Stimulated activated CD4-positive, alpha-beta T cell treated with anti-CD3 and anti-CD28 coated beads, TNF-alpha, amount 100 ng/mL, for 1 hour (primary cell): Measurements from ENCODE around the gene ARMC7.
"Not testable (repeated sequence)": the region's sequence is repeated elsewhere in the genome, so short reads cannot be mapped to it uniquely, and the experiment has no call there.

Experiments used
- DNase-seq, 3 donors: peaks; one replicate each; pipeline ENCODE4 v3.0.0-alpha.2; 2020; ENCODE audit warnings: low read depth in 3 of 3, low spot score in 1 of 3

Gene ARMC7

GRCh38 chr17:75127936-75128335, 18.2 kb downstream of the ARMC7 start:
- DNase-seq: not testable (repeated sequence)

- DNase-seq: no peak
These were observed 19.1 kb downstream of the ARMC7 start for GRCh38 chr17:75128694-75129505.

GRCh38 chr17:75129576-75129975, 19.8 kb downstream of the ARMC7 start:
- DNase-seq: no peak

- no peak for DNase-seq
These were observed 20.4 kb downstream of the ARMC7 start for GRCh38 chr17:75130059-75130631.

GRCh38 chr17:75130632-75131277, 21.0 kb downstream of the ARMC7 start:
- peak in 1 of 3 donors; percentile 35 for DNase-seq

- DNase-seq: peak in 1 of 3 donors; percentile 52
These were observed 21.7 kb downstream of the ARMC7 start, which contains the start of gene NT5C for GRCh38 chr17:75131278-75132017. Gene NT5C, minus strand, starts transcription at chr17:75131742. Its CDS starts 35 bp downstream, at chr17:75131707.

GRCh38 chr17:75132018-75133000, 22.5 kb downstream of the ARMC7 start:
- DNase-seq: not testable (repeated sequence)

GRCh38 chr17:75133001-75133400, 23.2 kb downstream of the ARMC7 start:
- no peak for DNase-seq

GRCh38 chr17:75133607-75134347, 24.0 kb downstream of the ARMC7 start:
- DNase-seq: not testable (repeated sequence)

GRCh38 chr17:75135452-75135851, 25.7 kb downstream of the ARMC7 start:
- no peak for DNase-seq

GRCh38 chr17:75135946-75136345, 26.2 kb downstream of the ARMC7 start:
- no peak for DNase-seq

- DNase-seq: not testable (repeated sequence)
These were observed 28.0 kb downstream of the ARMC7 start for GRCh38 chr17:75137762-75138161.

GRCh38 chr17:75138519-75138918, 28.8 kb downstream of the ARMC7 start:
- no peak for DNase-seq

- no peak for DNase-seq
These were observed 32.6 kb downstream of the ARMC7 start for GRCh38 chr17:75142236-75142971.

- no peak for DNase-seq
These were observed 35.2 kb downstream of the ARMC7 start for GRCh38 chr17:75144816-75145512.

- DNase-seq: no peak
These were observed 36.8 kb downstream of the ARMC7 start for GRCh38 chr17:75146592-75146991.

- DNase-seq: no peak
These were observed 38.2 kb downstream of the ARMC7 start for GRCh38 chr17:75147878-75148546.

- no peak for DNase-seq
These were observed 42.2 kb downstream of the ARMC7 start for GRCh38 chr17:75151930-75152329.
